ENCODE data around the gene SLC5A12.

The SLC5A12 gene

DNA sequence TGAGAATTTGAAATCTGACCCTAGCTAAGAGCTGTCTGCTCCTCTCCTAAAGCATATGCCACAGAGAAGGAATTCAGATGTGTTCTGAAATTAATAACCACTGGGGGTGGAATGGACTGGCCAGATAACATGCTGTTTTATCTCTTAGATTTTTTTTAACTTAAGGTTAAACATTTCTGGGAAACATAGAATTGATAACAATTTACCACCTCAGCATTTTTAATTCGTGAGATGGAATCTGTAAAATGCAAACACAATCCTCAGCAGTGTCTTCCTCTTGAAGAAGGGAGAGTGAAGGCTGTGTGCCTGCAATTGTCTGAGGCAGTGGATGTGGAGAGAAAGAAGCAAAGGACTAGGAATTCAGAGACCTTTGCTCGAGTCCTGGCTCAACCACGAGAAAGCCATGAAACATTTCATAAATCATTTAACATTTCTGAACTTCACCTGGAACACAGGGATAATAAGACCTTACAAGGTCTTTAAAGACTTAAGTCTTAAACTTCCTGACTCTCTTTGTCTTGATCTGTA lies at the start of gene SLC5A12:
SLC5A12 (minus strand) TSS at position 113 of the 528 bp plus-strand sequence. CDS start 346 bp downstream, outside the sequence.
- no peak for DNase-seq

DNA sequence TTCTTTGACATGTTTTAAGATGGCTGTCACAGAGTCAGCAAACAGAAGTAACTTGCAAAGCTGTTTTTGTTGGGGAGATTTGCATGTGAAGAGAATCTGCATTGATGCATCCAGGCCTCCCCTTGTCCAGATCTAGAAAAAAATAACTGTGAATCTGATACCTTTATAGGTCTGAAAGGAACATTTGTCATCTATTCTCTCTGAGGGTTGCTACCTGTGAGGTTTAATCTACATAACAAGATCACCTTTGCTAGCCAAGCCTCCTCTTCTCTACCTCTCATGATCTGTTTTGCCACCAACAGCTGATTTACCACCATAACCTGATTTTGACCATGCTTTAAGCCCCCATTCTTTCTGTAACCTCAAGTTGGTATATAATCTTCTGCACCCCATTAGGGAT lies 47.2 kb upstream of the SLC5A12 start:
- DNase-seq = no peak

GRCh38 chr11:26767060-26767459 lies 45.2 kb upstream of the SLC5A12 start:
- DNase-seq = no peak

DNA sequence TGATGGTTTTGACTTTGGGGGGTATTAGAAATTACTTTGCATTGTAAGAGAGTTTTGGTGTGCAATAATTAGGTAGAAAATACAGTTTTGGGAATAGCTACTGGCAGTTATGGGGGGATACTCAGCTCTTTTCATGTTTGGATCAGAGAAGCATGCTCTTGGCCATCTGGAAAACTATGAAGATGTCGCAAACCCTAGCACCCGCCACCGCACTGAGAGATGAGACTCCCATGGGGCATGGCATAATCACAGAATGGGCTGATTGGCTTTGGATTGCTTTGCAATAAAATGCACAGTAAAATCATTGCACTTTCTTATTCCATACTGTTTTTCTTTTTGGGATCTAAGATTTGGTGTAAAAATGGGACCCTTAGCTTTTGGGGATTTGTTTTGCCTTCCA lies 43.5 kb upstream of the SLC5A12 start:
- no peak for DNase-seq

- DNase-seq = no peak
Measured at GRCh38 chr11:26764825-26765224, 43.0 kb upstream of the SLC5A12 start.

- DNase-seq = no peak
Measured at GRCh38 chr11:26764315-26764714, 42.5 kb upstream of the SLC5A12 start.

DNA sequence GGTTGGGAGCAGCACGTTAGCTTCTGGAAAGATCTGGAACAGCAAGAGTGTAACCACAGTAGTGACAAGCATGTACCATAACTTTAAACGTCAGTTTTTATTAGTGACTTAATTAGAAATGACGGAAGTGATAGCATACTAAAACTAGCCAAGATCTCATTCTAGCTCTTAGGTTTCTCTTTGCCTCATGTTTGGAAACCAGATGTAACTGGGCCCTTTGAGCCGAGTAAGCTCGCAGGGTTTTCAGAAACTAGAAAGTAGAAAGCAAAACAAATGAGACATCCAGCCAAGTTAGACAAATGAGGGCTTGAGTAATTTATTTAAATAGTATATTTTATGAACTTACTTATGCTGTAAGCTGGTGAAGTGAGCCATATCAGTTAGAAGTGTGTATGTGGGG lies 40.2 kb upstream of the SLC5A12 start:
- DNase-seq = no peak

DNA sequence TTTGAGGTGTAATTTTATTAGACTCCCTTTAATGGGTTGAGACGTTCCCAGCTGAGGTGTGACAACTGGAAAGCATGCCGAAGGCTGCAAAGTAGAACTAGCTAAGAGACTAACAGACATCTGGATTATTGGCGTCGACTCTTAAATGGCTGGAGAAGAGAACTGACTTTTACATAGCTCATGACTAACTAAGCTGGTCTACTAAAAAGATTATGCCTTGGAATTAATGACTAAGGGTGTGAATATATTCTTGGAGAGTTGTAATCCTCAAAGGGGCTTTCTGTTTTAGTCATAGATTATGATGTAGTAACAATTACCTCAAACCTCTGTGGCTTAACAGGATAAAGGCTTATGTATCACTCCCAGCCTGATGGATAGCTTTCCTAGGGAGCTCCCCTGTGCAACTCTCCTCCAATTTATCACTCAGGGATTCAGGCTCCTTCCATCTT lies 39.5 kb upstream of the SLC5A12 start:
- DNase-seq = no peak

GRCh38 chr11:26757995-26758394 lies 36.1 kb upstream of the SLC5A12 start:
- DNase-seq = no peak

- DNase-seq = no peak
Measured at GRCh38 chr11:26755762-26756161, 33.9 kb upstream of the SLC5A12 start.

GRCh38 chr11:26753723-26754504 lies 32.1 kb upstream of the SLC5A12 start:
- DNase-seq = peak; percentile 2

- no peak for DNase-seq
Measured at GRCh38 chr11:26749927-26750326, 28.1 kb upstream of the SLC5A12 start.

DNA sequence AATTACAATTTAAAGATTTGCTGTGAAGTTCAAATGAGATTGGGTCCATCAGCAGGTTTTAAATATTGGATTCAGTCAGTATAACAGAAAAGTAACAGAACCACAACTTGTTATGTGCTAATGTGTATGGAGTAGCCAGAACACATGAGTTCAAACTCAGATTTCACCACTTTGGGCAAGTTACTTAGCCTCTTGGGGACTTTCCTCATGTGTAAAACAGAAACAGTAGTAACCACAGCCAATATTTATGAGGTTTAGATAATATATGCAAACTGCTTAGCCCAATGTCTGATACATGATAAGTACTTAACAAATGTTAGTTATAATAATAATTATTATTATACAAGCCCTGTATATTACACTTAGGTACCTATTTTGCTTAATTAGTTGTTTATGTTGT lies 21.8 kb upstream of the SLC5A12 start:
- DNase-seq = no peak

DNA sequence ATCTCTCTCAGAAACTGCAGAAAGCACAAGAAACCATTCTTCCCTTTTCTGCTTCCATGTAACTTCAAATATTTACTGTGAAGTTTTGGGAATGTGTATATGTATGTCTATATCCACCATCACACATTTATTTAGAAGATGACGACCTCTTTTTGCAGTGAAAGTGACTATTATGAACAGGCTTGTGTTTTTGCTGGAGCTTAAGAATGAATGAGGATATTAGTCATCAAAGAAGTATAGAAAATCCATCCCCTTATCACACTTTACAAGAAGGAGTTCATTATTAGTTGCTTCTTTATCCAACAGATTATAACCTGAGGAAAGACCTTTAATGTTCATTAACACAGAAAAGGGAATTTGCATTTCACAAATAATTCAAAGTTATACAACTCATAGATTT lies 21.1 kb upstream of the SLC5A12 start:
- no peak for DNase-seq

DNA sequence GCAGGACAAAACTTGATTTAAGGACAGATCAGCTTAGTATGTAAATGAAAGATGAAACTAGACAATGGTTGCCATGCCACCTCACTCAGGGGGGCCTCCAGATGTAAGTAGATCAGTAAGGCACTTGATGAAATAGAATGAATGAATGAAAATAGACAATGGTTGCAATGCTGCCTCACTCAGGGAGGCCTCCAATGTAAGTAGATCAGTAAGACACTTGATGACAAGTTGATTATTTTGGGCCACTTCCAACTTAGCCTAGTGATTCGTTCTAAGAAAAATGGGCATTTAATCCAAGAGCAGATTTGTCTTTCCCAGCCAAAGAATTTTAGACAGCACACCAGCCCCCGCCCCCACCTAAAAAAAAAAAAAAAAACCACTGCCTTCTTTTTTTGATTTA lies 19.2 kb upstream of the SLC5A12 start:
- no peak for DNase-seq

GRCh38 chr11:26739366-26740073 lies 17.7 kb upstream of the SLC5A12 start:
- no peak for DNase-seq

GRCh38 chr11:26734691-26735090 lies 12.8 kb upstream of the SLC5A12 start:
- no peak for DNase-seq

- DNase-seq = no peak
Measured at GRCh38 chr11:26731084-26731456, 9.2 kb upstream of the SLC5A12 start.

DNA sequence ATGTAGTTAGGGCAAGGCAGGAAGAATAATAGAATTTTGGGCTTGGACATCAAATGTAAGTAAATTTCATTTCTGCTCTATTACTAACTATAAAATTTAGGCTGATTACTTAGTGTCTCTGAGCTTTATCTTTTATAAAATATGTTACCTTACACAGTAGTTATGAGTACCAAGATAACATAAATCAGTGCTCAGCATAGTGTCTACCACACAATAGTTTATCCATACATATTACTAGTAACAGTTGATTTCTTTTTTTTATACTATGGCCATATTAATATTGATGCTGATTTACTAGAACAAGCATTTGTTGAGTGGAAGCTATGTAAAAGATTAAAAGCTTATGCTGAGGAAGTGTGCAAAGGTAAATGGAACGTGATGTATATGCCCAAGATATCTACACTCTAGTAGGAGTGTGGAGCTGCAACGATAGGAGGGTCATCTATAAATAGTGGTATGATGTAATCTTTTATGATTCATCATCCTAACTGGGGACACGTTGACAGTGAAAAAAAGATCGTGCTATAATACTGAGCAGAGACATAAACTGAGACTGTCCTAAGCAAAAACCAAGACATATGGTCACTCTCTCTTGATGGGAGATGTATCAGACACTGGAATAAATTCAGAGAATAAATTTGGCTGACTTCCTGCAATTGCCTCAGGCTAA lies 8.7 kb upstream of the SLC5A12 start:
- no peak for DNase-seq

DNA sequence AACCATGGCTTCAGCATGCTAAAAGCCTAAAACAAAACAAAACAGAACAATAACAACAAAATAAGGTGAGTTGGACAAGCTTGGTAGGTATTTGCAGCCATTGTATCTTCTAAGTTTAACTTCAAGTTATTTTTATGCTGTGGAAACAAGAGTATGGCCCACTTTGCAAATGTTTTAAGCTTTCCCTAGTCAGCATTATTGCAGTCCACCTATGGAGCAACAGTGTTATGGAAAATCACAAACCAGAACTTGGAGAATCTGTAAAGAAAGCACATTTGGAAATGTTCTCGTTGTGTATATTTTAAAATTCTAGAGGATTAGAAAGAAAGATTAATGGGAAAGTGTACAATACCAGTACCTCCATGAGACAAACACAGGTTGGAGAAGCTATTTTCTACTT lies 7.4 kb upstream of the SLC5A12 start:
- no peak for DNase-seq

DNA sequence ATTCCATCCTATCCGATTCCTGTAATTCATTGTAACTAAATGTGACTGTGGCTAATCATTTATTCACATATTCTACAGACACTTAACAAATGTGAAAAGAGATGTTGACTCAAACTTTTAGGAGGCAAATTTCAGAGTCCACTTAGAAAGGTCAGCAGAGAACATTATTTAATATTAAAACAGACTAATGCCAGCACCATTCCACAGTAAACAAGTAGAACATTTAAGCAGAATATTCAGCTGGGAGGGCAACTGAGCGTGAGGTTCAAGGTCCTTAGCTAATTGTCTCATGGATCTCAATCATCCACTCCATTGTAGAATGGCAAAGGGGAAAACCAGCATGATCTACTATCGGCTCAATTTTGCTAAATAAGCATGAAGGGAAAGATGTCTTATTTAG lies 5.1 kb upstream of the SLC5A12 start:
- DNase-seq = no peak

DNA sequence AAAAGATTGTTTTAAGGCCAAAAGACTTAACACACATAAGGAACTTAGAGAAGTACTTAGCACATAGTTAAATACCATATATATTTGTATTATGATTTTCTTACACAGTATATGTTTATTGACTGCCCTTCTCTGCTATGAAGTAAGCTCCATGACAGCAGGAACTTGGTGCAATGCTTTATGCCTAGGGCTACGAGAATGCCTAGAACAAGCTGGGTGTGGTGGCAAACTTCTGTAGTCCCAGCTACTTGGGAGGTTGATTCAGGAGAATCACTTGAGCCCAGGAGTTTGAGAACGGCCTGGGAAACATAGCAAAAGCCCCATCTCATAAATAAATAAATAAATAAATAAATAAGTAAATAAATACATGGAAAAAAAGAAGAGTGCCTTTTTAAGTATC lies 1.9 kb downstream of the SLC5A12 start:
- no peak for DNase-seq

GRCh38 chr11:26719289-26719973 lies 2.4 kb downstream of the SLC5A12 start:
- DNase-seq = no peak

Data from NCI-H524 treated with DMSO at 0.1 percent for 48 hours (cell line).